Neural progenitor cell (in vitro differentiated cells): ENCODE data around the gene PLA2G3. TPM values are rescaled to one million over a fixed set of nuclear protein-coding genes. Genes with fewer than 3 reads are reported as not detected.
"Not testable (repeated sequence)": the region's sequence is repeated elsewhere in the genome, so short reads cannot be mapped to it uniquely, and the experiment has no call there.

Source experiments
- DNase-seq: peaks from one replicate; pipeline ENCODE4 v3.0.0-alpha.2; 2016; ENCODE audit warnings: low spot score
- H2AFZ ChIP-seq: fragments of 200-600 bp; sonication (generic); replicated peaks from 2 replicates; pipeline ENCODE4 v1.6.1; 2016; ENCODE audit warnings: antibody characterized with exemption
- H3F3A ChIP-seq: fragments of 200-600 bp; sonication (generic); 2 replicates; pipeline ENCODE4 v1.6.1; 2016; ENCODE audit warnings: antibody characterized with exemption, low read depth
- H3K27ac ChIP-seq: fragments of 200-600 bp; sonication (generic); 2 replicates; pipeline ENCODE4 v1.5.1; 2016; ENCODE audit warnings: mild to moderate bottlenecking
- H3K27me3 ChIP-seq: fragments of 200-600 bp; sonication (generic); 2 replicates; pipeline ENCODE4 v1.6.1; 2016; ENCODE audit warnings: mild to moderate bottlenecking, moderate library complexity
- H3K36me3 ChIP-seq: fragments of 200-600 bp; sonication (generic); 2 replicates; pipeline ENCODE4 v1.5.1; 2016
- H3K4me1 ChIP-seq: fragments of 200-600 bp; sonication (generic); 2 replicates; pipeline ENCODE4 v1.6.1; 2016; ENCODE audit warnings: mixed run types
- H3K4me2 ChIP-seq: fragments of 200-600 bp; sonication (generic); 2 replicates; pipeline ENCODE4 v1.6.1; 2016
- H3K4me3 ChIP-seq: fragments of 200-600 bp; sonication (generic); 2 replicates; pipeline ENCODE4 v1.5.1; 2016
- H3K79me2 ChIP-seq: fragments of 200-600 bp; sonication (generic); 2 replicates; pipeline ENCODE4 v1.6.1; 2016; ENCODE audit warnings: low read depth
- H3K9ac ChIP-seq: fragments of 200-600 bp; sonication (generic); 2 replicates; pipeline ENCODE4 v1.6.1; 2016
- H3K9me3 ChIP-seq: fragments of 200-600 bp; sonication (generic); 2 replicates; pipeline ENCODE4 v1.5.1; 2016; ENCODE audit warnings: low read depth
- H4K20me1 ChIP-seq: fragments of 200-600 bp; sonication (generic); 2 replicates; pipeline ENCODE4 v1.6.1; 2016; ENCODE audit warnings: low read depth
- H3K27ac Mint-ChIP-seq: 3 replicates; pipeline ENCODE4 v1.8.0; 2021; ENCODE audit warnings: mixed read lengths
- H3K27me3 Mint-ChIP-seq: 2 replicates; pipeline ENCODE4 v1.8.0; 2022; ENCODE audit warnings: low read depth, mild to moderate bottlenecking, inconsistent platforms, moderate library complexity, mixed read lengths; ENCODE audit not compliant: insufficient read depth
- H3K36me3 Mint-ChIP-seq: 3 replicates; pipeline ENCODE4 v1.8.0; 2021; ENCODE audit warnings: mixed read lengths
- H3K4me1 Mint-ChIP-seq: 3 replicates; pipeline ENCODE4 v1.8.0; 2021; ENCODE audit warnings: mixed read lengths
- H3K4me3 Mint-ChIP-seq: 3 replicates; pipeline ENCODE4 v1.8.0; 2021; ENCODE audit warnings: mild to moderate bottlenecking, moderate library complexity, mixed read lengths
- H3K9me3 Mint-ChIP-seq: 3 replicates; pipeline ENCODE4 v1.8.0; 2020; ENCODE audit warnings: mixed read lengths
- EZH2 ChIP-seq: fragments of 200-600 bp; sonication (generic); IDR thresholded peaks from 2 replicates; pipeline ENCODE4 v1.6.1; 2017; ENCODE audit warnings: antibody characterized with exemption, mild to moderate bottlenecking, moderate library complexity
- EZH2phosphoT487 ChIP-seq: fragments of 200-600 bp; sonication (generic); IDR thresholded peaks from 2 replicates; pipeline ENCODE4 v1.6.1; 2017; ENCODE audit warnings: antibody characterized with exemption
- total RNA-seq: library from RNA; depleted of rRNA; stranded (reverse); fragments of >200 nt; gene quantifications from 2 replicates; pipeline ENCODE4 v1.2.3, GENCODE V29; 2015; ENCODE audit warnings: low replicate concordance
- TF ChIP-seq, protein P1 (sequence below): fragments of 200-600 bp; sonication (generic); IDR thresholded peaks from 2 replicates; pipeline ENCODE4 v1.5.1; 2017; ENCODE audit warnings: antibody characterized with exemption, mild to moderate bottlenecking

Gene PLA2G3
- total RNA-seq, 1 donor from 2014 or later = 0.41 TPM

DNA sequence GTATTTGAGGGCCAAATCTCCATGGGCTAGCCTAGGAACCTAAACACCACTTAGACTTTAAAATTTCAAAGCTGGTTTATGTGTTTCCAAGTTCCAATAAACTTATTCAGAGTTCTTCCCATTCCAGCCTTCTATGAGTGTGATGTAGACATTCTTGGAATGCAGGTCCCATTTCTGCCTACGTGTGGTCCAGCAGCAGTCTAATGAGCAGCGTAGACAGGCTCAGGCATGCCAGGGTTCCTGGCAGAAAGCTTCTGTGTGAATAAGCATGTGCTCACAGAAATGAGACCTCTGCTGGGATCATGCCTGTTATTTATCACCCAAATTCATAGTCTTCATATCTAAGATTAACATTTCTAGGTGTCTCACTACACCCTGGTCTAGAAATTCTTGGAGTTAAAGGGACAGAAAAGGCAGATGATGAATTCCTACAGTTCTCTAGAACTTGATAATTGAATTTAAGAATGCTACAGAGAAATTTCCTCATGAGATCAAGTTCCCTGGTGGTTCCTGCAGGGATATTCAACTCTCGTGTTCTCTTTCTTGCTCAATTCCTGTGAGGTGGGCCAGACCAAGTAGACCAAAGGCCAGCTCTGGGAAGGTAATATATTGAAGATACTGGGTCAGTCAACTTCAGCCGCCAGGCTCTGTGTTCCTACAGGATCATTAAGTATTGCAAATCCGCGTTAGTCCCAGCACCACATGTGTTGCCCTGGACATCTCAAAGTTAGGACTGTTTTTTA is 37.3 kb upstream of the PLA2G3 start:
- H4K20me1 ChIP-seq = no peaks in the 10 kb centered on the region
- no peak overlapping the region for H3K9ac ChIP-seq
- peaks cover 9% of the 10 kb centered on the region for H3K36me3 Mint-ChIP-seq
- H3K4me3 Mint-ChIP-seq = no peak overlapping the region
- no peak overlapping the region for H2AFZ ChIP-seq
- H3K36me3 ChIP-seq = no peaks in the 10 kb centered on the region
- no peaks in the 10 kb centered on the region for H3K4me1 ChIP-seq
- H3F3A ChIP-seq = no peaks in the 10 kb centered on the region
- no peak overlapping the region for H3K27ac ChIP-seq
- no peak for TF ChIP-seq EZH2
- TF ChIP-seq, protein P1, sequence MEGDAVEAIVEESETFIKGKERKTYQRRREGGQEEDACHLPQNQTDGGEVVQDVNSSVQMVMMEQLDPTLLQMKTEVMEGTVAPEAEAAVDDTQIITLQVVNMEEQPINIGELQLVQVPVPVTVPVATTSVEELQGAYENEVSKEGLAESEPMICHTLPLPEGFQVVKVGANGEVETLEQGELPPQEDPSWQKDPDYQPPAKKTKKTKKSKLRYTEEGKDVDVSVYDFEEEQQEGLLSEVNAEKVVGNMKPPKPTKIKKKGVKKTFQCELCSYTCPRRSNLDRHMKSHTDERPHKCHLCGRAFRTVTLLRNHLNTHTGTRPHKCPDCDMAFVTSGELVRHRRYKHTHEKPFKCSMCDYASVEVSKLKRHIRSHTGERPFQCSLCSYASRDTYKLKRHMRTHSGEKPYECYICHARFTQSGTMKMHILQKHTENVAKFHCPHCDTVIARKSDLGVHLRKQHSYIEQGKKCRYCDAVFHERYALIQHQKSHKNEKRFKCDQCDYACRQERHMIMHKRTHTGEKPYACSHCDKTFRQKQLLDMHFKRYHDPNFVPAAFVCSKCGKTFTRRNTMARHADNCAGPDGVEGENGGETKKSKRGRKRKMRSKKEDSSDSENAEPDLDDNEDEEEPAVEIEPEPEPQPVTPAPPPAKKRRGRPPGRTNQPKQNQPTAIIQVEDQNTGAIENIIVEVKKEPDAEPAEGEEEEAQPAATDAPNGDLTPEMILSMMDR = no peak
- no peak for TF ChIP-seq EZH2phosphoT487
- no peaks in the 10 kb centered on the region for H3K9me3 Mint-ChIP-seq
- H3K4me2 ChIP-seq = no peak overlapping the region
- H3K4me1 Mint-ChIP-seq = no peaks in the 10 kb centered on the region
- DNase-seq = no peak
- H3K9me3 ChIP-seq = no peaks in the 10 kb centered on the region
- H3K27me3 ChIP-seq = no peaks in the 10 kb centered on the region
- no peak overlapping the region for H3K27ac Mint-ChIP-seq
- no peak overlapping the region for H3K4me3 ChIP-seq
- peaks cover 12% of the 10 kb centered on the region for H3K79me2 ChIP-seq
- no peaks in the 10 kb centered on the region for H3K27me3 Mint-ChIP-seq

DNA sequence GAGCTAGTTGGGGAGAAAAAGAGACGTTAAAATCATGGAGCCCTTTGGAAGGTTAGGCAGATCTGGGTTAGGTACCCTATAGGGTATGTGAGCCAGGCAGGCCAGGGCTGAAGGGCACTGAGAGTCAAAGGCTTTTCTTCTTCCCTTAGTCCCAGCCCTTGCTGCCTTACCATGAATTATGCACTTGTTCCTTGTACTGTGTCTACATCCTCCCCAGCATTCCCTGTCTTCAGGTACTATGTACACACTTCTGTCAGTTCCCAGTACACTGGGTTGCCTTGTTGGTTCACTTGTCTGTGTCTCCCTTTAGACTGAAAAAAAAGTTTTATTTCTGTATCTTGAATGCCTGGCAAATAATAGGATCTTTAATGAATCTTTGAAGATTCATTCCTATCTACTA is 36.6 kb upstream of the PLA2G3 start:
- Mint-ChIP-seq H3K9me3 (no peaks in the 10 kb centered on the region), H3K27me3 (no peaks in the 10 kb centered on the region), H3K36me3 (peaks cover 6% of the 10 kb centered on the region), H3K4me3 (no peak overlapping the region), H3K27ac (no peak overlapping the region), H3K4me1 (no peaks in the 10 kb centered on the region)
- DNase-seq = no peak
- no peaks in the 10 kb centered on the region for H3F3A ChIP-seq
- no peak overlapping the region for H3K9ac ChIP-seq
- H3K27me3 ChIP-seq = no peaks in the 10 kb centered on the region
- no peak overlapping the region for H2AFZ ChIP-seq
- TF ChIP-seq, protein P1 = no peak
- no peak for TF ChIP-seq EZH2phosphoT487
- TF ChIP-seq EZH2 = no peak
- no peaks in the 10 kb centered on the region for H3K9me3 ChIP-seq
- no peaks in the 10 kb centered on the region for H3K36me3 ChIP-seq
- no peak overlapping the region for H3K27ac ChIP-seq
- no peaks in the 10 kb centered on the region for H4K20me1 ChIP-seq
- peaks cover 17% of the 10 kb centered on the region for H3K79me2 ChIP-seq
- no peak overlapping the region for H3K4me2 ChIP-seq
- H3K4me1 ChIP-seq = no peaks in the 10 kb centered on the region
- no peak overlapping the region for H3K4me3 ChIP-seq

DNA sequence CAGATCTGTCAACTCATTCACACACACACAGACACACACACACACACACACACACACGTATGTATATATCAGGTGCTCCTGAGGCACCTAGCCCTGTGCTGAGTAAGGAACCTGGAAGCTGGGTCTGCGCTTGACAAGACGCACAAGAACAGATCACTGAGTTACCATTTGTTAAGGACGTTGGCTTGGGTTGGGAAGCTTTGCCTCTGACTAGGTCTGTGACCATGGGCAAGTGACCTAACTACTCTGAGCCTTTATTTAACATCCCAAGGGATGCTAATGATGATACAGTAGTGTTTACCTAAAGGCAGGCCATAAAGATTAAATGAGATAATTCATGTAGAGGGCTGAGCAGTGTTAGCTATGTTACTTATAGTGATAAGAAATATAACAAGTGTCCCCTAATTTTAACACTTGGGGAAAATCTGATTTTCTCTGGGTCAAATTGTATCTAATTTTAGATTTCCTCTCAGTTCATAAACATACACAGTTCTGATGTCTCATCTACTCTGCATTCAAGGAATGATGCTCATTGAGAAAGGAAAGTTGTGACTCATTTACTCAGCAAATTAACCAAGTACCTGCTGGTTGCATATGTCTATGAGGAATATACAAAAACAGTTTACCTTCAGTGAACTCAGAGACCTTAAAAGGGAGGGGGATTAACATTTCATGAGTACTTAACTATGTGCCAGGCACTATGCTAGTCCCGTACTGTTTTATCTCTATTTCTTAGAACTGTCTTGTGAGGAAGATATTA is 33.3 kb upstream of the PLA2G3 start:
- Mint-ChIP-seq H3K36me3 (no peaks in the 10 kb centered on the region), H3K27me3 (peaks cover 2% of the 10 kb centered on the region), H3K9me3 (no peaks in the 10 kb centered on the region), H3K27ac (no peak overlapping the region), H3K4me1 (peaks cover 3% of the 10 kb centered on the region), H3K4me3 (no peak overlapping the region)
- Histone ChIP-seq H3K27me3 (no peaks in the 10 kb centered on the region), H3K79me2 (peaks cover 38% of the 10 kb centered on the region), H4K20me1 (no peaks in the 10 kb centered on the region), H3F3A (no peaks in the 10 kb centered on the region), H2AFZ (no peak overlapping the region), H3K4me3 (no peak overlapping the region), H3K9me3 (no peaks in the 10 kb centered on the region), H3K4me1 (no peaks in the 10 kb centered on the region), H3K27ac (no peak overlapping the region), H3K4me2 (no peak overlapping the region), H3K36me3 (no peaks in the 10 kb centered on the region), H3K9ac (no peak overlapping the region)
- TF ChIP-seq EZH2phosphoT487 = no peak
- TF ChIP-seq, protein P1 = no peak
- no peak for TF ChIP-seq EZH2
- DNase-seq = no peak

DNA sequence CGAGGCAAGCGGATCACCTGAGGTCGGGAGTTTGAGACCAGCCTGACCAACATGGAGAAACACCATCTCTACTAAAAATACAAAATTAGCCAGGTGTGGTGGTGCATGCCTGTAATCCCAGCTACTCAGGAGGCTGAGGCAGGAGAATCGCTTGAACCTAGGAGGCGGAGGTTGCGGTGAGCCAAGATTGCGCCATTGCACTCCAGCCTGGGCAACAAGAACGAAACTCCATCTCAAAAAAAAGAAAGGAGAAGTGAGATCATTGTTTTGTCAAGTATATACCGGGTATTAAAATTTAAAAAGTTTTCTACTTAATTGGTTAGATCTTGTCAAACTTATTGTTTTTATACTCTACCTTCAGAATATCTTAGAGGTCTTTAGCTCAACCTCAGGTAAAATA is 31.4 kb upstream of the PLA2G3 start:
- not testable (repeated sequence) for H3K4me1 ChIP-seq, H3K9ac ChIP-seq, H3K4me3 Mint-ChIP-seq, H3K27ac ChIP-seq, H2AFZ ChIP-seq, H3F3A ChIP-seq, H3K36me3 Mint-ChIP-seq, H3K27me3 ChIP-seq, DNase-seq, H3K9me3 ChIP-seq, H4K20me1 ChIP-seq, H3K9me3 Mint-ChIP-seq, H3K4me3 ChIP-seq, H3K36me3 ChIP-seq, H3K4me2 ChIP-seq, H3K4me1 Mint-ChIP-seq, H3K27me3 Mint-ChIP-seq, H3K27ac Mint-ChIP-seq
- peaks cover 41% of the 10 kb centered on the region for H3K79me2 ChIP-seq
